Epithelial cell of proximal tubule (primary cell): Measurements from ENCODE around the gene NRSN2. TPM values are rescaled to one million over a fixed set of nuclear protein-coding genes. Genes with fewer than 3 reads are reported as not detected.
"Not testable (repeated sequence)": the region's sequence is repeated elsewhere in the genome, so short reads cannot be mapped to it uniquely, and the experiment has no call there.

Source experiments
- DNase-seq: peaks from one replicate; pipeline ENCODE4 v3.0.0-alpha.2; 2011; ENCODE audit warnings: low read depth
- H3K4me3 ChIP-seq: 2 replicates; pipeline ENCODE4 v1.5.1; 2011; ENCODE audit warnings: low read depth, mild to moderate bottlenecking, low read length
- total RNA-seq: library from RNA; depleted of rRNA; stranded (reverse); fragments of >200 nt; gene quantifications from 2 replicates; pipeline ENCODE4 v1.2.3, GENCODE V29; 2015
- TF ChIP-seq, protein P1 (sequence below): conservative IDR thresholded peaks from 2 replicates; pipeline ENCODE4 v1.5.1; 2012; ENCODE audit warnings: low read depth, mild to moderate bottlenecking, low read length

The NRSN2 gene
- total RNA-seq, 1 donor from 2014 or later: 52.4 TPM

DNA sequence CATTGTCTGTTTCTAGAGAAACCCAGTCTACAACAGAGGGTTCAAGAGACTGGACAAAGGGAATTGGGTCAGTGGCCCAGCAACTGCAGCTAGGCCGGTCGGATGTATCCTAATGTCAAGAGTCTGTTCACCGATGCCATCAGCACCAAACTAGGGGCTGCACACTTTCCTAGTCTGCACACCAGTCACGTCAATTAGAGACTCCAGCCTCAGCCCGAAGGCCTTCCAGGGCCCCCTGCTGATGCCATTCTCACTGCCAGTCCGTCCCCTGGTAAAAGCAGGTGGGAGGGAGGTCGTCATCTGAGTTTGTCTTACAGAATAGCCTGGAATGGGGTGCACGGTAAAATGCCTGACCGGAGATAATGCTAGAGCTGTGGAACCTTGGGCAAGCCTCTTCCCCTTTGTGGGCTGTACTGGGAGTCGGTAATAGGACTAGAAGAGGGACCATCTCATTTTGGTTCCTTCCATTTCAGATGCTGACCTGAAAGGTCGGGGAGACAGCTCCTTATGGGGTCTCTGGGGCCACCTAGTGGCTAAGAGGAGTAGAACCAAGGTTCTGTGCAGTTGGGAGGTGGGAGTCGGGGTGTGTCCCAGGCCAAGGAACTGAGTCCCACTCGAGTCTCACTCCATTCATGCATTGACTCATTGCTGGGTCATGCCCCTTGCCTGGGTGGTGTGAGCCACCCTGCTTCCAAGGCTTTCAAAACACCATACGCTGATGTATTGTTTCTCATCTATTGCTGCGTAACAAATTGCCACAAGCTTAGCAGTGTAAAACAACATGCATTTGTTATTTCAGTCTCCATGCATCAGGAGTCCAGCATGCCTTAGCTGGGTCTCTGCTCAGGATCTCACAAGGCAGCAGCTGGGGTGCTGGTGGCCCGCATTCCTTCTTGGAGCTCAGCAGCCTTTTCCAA lies 16.4 kb upstream of the NRSN2 start:
- TF ChIP-seq, protein P1, sequence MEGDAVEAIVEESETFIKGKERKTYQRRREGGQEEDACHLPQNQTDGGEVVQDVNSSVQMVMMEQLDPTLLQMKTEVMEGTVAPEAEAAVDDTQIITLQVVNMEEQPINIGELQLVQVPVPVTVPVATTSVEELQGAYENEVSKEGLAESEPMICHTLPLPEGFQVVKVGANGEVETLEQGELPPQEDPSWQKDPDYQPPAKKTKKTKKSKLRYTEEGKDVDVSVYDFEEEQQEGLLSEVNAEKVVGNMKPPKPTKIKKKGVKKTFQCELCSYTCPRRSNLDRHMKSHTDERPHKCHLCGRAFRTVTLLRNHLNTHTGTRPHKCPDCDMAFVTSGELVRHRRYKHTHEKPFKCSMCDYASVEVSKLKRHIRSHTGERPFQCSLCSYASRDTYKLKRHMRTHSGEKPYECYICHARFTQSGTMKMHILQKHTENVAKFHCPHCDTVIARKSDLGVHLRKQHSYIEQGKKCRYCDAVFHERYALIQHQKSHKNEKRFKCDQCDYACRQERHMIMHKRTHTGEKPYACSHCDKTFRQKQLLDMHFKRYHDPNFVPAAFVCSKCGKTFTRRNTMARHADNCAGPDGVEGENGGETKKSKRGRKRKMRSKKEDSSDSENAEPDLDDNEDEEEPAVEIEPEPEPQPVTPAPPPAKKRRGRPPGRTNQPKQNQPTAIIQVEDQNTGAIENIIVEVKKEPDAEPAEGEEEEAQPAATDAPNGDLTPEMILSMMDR: peak; percentile 90
- no peak overlapping the region for H3K4me3 ChIP-seq
- no peak for DNase-seq

DNA sequence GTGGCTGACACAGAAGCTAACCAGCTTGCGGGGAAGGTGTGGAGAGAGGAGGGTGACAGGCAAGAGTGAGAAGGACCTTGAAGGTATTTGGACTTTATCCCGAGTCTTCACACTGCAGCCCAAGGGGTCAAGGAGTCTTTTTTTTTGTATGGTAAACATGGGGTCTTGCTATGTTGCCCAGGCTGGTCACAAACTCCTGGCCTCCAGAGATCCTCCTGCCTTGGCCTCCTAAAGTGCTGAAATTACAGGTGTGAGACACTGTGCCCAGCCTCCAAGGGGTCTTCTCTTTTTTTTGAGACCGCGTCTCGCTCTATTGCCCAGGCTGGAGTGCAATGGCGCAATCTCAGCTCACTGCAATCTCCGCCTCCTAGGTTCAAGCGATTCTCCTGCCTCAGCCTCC lies 12.3 kb upstream of the NRSN2 start:
- TF ChIP-seq, protein P1: no peak
- no peak for DNase-seq
- H3K4me3 ChIP-seq: no peak overlapping the region

DNA sequence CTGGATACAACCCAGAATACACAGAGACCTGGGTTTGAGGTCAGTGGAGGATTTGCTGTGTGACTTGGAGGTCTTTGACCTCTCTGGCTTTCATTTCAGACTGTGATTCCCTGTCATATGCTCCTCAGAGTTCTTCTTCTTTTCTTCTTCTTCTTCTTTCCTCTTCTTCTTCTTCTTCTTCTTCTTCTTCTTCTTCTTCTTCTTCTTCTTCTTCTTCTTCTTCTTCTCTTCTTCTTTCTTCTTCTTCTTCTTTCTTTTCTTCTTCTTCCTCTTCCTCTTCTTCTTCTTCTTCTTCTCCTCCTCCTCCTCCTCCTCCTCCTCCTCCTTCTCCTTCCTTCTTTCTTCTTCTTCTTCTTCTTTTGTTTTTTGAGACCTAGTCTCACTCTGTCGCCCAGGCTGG lies 10.9 kb upstream of the NRSN2 start:
- not testable (repeated sequence) for H3K4me3 ChIP-seq, DNase-seq

DNA sequence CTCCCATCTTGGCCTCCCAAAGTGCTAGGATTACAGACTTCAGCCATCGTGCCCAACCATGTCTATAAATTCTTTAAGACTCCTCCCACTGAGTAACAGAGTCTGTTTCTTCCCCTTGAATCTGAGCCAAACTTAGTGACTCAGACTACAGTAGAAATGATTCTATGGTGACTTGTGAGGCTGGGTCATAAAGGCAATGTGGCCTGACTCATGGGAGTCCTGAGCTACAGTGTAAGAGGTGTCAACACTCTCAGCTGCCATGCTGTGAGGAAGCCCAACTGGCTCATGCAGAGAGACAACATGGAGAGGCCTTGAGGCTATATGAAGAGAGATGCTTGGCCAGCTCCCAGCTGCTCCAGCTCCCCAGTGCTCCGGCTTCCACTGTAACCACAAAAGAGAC lies 5.2 kb upstream of the NRSN2 start:
- TF ChIP-seq, protein P1: no peak
- no peak overlapping the region for H3K4me3 ChIP-seq
- no peak for DNase-seq

DNA sequence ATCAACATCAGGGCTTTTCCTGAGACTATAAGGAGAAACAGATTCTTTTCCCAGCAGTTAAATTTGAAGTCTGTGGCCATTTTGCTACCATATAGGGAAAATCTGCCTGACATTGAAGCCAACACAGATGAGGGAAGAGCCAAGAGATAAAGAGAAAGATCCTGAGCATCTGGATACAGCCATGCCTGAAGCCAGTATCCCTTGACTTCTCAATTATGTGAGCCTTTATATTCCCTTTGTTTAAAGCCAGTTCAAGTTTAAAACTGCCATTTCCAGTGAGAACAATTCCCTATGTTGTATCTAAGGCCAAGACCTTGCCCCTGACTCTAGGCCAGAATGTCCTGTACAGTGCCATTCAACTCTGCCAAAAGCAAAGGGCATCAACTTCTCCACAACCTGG lies 3.8 kb upstream of the NRSN2 start:
- no peak overlapping the region for H3K4me3 ChIP-seq
- TF ChIP-seq, protein P1: no peak
- no peak for DNase-seq

DNA sequence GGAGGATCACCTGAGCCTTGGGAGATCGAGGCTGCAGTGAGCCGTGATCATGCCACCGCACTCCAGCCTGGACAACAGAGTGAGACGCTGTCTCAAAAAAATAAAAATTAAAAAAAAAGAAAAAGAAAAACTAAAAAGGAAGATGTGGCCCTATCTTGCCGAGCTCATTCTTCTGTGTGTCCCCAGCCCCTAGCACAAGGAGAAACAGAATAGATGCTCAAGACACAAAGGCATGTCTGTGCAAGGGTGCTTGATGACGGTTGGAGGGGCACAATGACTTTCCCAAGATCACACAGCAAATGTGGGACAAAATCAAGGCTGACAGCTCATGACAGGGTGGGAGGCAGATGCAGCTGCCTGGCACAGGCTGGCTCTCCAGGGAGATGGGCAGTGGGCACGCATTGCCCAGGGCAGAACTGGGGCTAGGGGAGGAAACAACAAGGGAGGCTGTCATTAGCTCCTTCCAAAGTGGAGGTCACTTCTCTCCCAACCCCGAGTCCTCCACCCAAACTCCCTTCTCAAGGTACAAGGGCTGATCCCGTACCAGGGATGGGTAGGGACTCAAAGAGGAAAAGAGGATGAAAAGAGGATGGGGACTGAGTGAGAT lies 775 bp upstream of the NRSN2 start:
- no peak for DNase-seq
- TF ChIP-seq, protein P1: no peak
- peak overlapping the region; percentile 69 for H3K4me3 ChIP-seq

DNA sequence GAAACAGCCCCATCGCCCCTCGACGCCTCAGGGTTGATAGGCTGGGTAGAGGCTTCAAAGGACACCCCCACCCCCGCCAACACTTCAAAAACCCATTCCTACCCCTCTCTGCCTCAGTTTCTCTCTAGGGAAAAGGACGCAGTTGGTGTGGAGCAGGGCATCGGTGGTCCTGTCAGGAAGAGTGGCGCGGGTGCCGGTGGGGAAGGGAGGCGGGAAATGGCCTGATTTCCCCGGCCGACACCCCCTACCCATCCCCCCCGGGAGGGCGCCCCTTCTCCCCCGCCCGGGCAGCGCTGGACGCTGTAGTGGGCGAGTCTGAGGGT lies 367 bp downstream of the NRSN2 start:
- H3K4me3 ChIP-seq: peak overlapping the region; percentile 69
- no peak for DNase-seq
- TF ChIP-seq, protein P1: no peak
